ENCODE results near the gene ABCD3.

Gene ABCD3

GRCh38 chr1:94396356-94397010 is 21.7 kb upstream of the ABCD3 start:
- TF ChIP-seq CTCF (IDR thresholded peaks at IDR 0.05; ENCODE audit: borderline replicate concordance, control extremely low read depth, extremely low read depth, insufficient read depth, missing control alignments) = no peak
- DNase-seq (ENCODE audit: low spot score) = no peak
- in situ Hi-C loops (cut with MboI; ENCODE audit: low sequenced_read_pairs, unreplicated experiment) = no loop called here

DNA sequence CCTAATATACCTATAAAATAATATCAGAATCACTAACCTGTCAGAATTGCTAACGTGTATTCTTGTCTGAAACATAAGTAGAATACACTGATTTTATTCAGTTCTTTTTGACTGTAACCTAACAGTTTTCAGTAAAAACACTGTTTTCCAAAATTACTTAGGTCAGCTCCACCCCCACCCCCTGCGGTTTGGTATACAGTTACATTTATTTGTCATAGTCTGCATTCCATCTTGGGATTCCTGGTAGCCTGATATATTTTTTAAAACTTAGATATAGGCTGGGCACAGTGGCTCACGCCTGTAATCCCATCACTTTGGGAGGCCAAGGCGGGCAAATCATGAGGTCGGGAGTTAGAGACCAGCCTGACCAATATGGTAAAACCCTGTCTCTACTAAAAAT is 19.8 kb upstream of the ABCD3 start:
- no peak for DNase-seq (ENCODE audit: low spot score)
- no peak for TF ChIP-seq CTCF (IDR thresholded peaks at IDR 0.05; ENCODE audit: borderline replicate concordance, control extremely low read depth, extremely low read depth, insufficient read depth, missing control alignments)
- in situ Hi-C loops (cut with MboI; ENCODE audit: low sequenced_read_pairs, unreplicated experiment) = no loop called here

- in situ Hi-C loops (cut with MboI; ENCODE audit: low sequenced_read_pairs, unreplicated experiment) = no loop called here
- no peak for DNase-seq (ENCODE audit: low spot score)
- TF ChIP-seq CTCF (IDR thresholded peaks at IDR 0.05; ENCODE audit: borderline replicate concordance, control extremely low read depth, extremely low read depth, insufficient read depth, missing control alignments) = no peak
Observed at GRCh38 chr1:94399453-94399852, 18.7 kb upstream of the ABCD3 start.

DNA sequence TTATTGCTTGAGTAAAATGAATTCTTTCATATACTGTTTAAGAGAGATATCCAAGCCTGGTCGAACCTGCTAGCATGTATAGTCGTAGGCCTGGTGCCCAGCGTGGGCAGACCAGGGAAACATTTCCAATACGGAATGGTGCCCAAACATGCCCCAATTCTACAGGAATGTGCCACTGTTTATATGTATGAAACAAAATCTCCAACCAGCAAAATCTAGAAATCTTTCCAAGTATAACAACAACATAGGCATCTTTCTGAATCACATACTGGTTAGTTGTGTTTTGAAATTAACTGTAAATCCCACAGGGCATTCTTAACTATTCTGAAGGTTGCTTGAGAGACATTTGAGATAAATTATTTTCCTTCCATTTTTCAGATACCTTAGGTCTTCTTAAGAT is 17.0 kb upstream of the ABCD3 start:
- in situ Hi-C loops (cut with MboI; ENCODE audit: low sequenced_read_pairs, unreplicated experiment) = no loop called here
- no peak for DNase-seq (ENCODE audit: low spot score)
- no peak for TF ChIP-seq CTCF (IDR thresholded peaks at IDR 0.05; ENCODE audit: borderline replicate concordance, control extremely low read depth, extremely low read depth, insufficient read depth, missing control alignments)

- DNase-seq (ENCODE audit: low spot score) = no peak
- in situ Hi-C loops (cut with MboI; ENCODE audit: low sequenced_read_pairs, unreplicated experiment) = no loop called here
- no peak for TF ChIP-seq CTCF (IDR thresholded peaks at IDR 0.05; ENCODE audit: borderline replicate concordance, control extremely low read depth, extremely low read depth, insufficient read depth, missing control alignments)
Observed at GRCh38 chr1:94406446-94406845, 11.7 kb upstream of the ABCD3 start.

DNA sequence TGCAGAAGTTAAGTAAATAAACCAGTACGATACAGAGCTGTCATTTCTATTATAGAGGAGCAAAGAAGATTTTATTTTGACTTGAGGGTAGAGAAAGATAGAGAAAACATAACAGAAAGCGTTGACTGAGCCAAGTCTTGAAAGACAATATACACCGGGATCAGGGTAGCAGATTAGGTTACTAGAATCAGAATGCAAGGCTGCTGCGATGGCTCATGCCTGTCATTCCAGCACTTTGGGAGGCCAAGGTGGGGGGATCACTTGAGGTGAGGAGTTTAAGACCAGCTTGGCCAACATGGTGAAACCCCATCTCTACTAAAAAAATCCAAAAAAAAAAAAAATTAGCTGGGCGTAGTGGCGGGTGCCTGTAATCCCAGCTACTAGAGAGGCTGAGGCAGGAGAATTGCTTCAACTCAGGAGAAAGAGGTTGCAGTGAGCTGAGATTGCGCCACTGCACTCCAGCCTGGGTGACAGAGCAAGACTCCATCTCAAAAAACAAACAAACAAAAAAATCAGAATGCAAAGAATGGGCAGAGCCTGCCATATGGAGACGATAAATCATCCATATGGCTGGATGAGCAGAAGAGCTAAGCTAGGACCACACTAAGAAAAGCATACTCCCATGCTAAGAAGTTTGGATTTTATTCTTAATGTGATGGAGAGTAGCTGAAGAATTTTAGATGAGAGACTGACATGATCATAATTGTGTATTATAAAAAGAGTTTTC is 9.9 kb upstream of the ABCD3 start:
- no peak for DNase-seq (ENCODE audit: low spot score)
- TF ChIP-seq CTCF (IDR thresholded peaks at IDR 0.05; ENCODE audit: borderline replicate concordance, control extremely low read depth, extremely low read depth, insufficient read depth, missing control alignments) = no peak
- in situ Hi-C loops (cut with MboI; ENCODE audit: low sequenced_read_pairs, unreplicated experiment) = no loop called here
